GM13977 (cell line): ENCODE results near the gene NTNG2.

ENCODE experiments used
- DNase-seq: peaks from one replicate; pipeline ENCODE4 v3.0.0; 2012; ENCODE audit warnings: low spot score
- CTCF ChIP-seq: IDR thresholded peaks from 2 replicates; pipeline ENCODE4 v1.5.1; 2012; ENCODE audit warnings: mild to moderate bottlenecking, control low read depth; ENCODE audit not compliant: insufficient read depth; ENCODE audit errors: extremely low read depth, missing control alignments
- in situ Hi-C: fragments of 300-500 bp; cut with MboI; formaldehyde crosslinking; loops from one replicate; pipeline ENCODE4 v1.12.0; 2022; ENCODE audit warnings: low sequenced_read_pairs, low pct_unique_long_range_greater_than_20kb, mixed read lengths, inconsistent platforms; ENCODE audit not compliant: unreplicated experiment

NTNG2 gene

GRCh38 chr9:132154863-132155567 lies 6.8 kb upstream of the NTNG2 start:
- TF ChIP-seq CTCF = no peak
- no peak for DNase-seq
- in situ Hi-C loops = no loop called here

GRCh38 chr9:132155568-132155895 lies 6.3 kb upstream of the NTNG2 start:
- in situ Hi-C loops = no loop called here
- no peak for TF ChIP-seq CTCF

GRCh38 chr9:132156262-132156661 lies 5.6 kb upstream of the NTNG2 start:
- DNase-seq = no peak
- in situ Hi-C loops = no loop called here
- no peak for TF ChIP-seq CTCF

More at GRCh38 chr9:132155568-132155895, 6.3 kb upstream of the NTNG2 start:
- no peak for DNase-seq

GRCh38 chr9:132157347-132158116 lies 4.3 kb upstream of the NTNG2 start:
- no peak for TF ChIP-seq CTCF
- in situ Hi-C loops = no loop called here
- DNase-seq = no peak

- DNase-seq = peak; percentile 67
- TF ChIP-seq CTCF = no peak
- in situ Hi-C loops = no loop called here
Measured at GRCh38 chr9:132160802-132161742, 786 bp upstream of the NTNG2 start.

GRCh38 chr9:132162764-132163456 lies 1.1 kb downstream of the NTNG2 start:
- no peak for TF ChIP-seq CTCF
- no peak for DNase-seq
- in situ Hi-C loops = no loop called here
